Memory B cell (primary cell): ENCODE results near the gene LARGE1.

ENCODE experiments used
- ATAC-seq: fragments of 150-1000 bp; cut with Tn5 transposase; 2 replicates; pipeline ENCODE4 v1.10.0; 2021; ENCODE audit warnings: low read depth, mild to moderate bottlenecking, moderate library complexity
- DNase-seq, 2 donors: peaks; one replicate each; pipeline ENCODE4 v3.0.0; 2022; ENCODE audit warnings: low spot score in 2 of 2
- H3K27ac Mint-ChIP-seq: one replicate; pipeline ENCODE4 v1.8.0; 2022; ENCODE audit warnings: mild to moderate bottlenecking, moderate library complexity, mixed read lengths
- H3K27me3 Mint-ChIP-seq: one replicate; pipeline ENCODE4 v1.8.0; 2022; ENCODE audit warnings: mixed read lengths
- H3K36me3 Mint-ChIP-seq: one replicate; pipeline ENCODE4 v1.8.0; 2022; ENCODE audit warnings: mild to moderate bottlenecking, mixed read lengths
- H3K4me1 Mint-ChIP-seq: one replicate; pipeline ENCODE4 v1.8.0; 2022; ENCODE audit warnings: mixed read lengths
- H3K4me3 Mint-ChIP-seq: one replicate; pipeline ENCODE4 v1.8.0; 2022; ENCODE audit warnings: mild to moderate bottlenecking, moderate library complexity, mixed read lengths
- H3K9me3 Mint-ChIP-seq: one replicate; pipeline ENCODE4 v1.8.0; 2022; ENCODE audit warnings: mixed read lengths

The LARGE1 gene

GRCh38 chr22:33247758-33248157 lies 672.5 kb downstream of the LARGE1 start:
- Mint-ChIP-seq H3K9me3 (no peaks in the 10 kb centered on the region), H3K4me3 (no peak overlapping the region), H3K36me3 (peaks cover 2% of the 10 kb centered on the region), H3K27ac (no peak overlapping the region), H3K27me3 (no peaks in the 10 kb centered on the region), H3K4me1 (peaks cover 2% of the 10 kb centered on the region)
- no peak for ATAC-seq
- DNase-seq, result no peak

- Mint-ChIP-seq H3K27ac (no peak overlapping the region), H3K4me1 (peaks cover 6% of the 10 kb centered on the region), H3K4me3 (no peak overlapping the region), H3K9me3 (peaks cover 2% of the 10 kb centered on the region), H3K27me3 (peaks cover 4% of the 10 kb centered on the region), H3K36me3 (peaks cover 4% of the 10 kb centered on the region)
- no peak for DNase-seq
- no peak for ATAC-seq
These were observed 678.2 kb downstream of the LARGE1 start for GRCh38 chr22:33242078-33242477.

- Mint-ChIP-seq H3K27me3 (peaks cover 4% of the 10 kb centered on the region), H3K4me1 (peaks cover 11% of the 10 kb centered on the region), H3K9me3 (peaks cover 2% of the 10 kb centered on the region), H3K27ac (peak overlapping the region; percentile 1), H3K36me3 (peaks cover 4% of the 10 kb centered on the region), H3K4me3 (no peak overlapping the region)
- ATAC-seq (no peak), DNase-seq (no peak)
These were observed 679.3 kb downstream of the LARGE1 start for GRCh38 chr22:33240888-33241475.

- Mint-ChIP-seq H3K4me3 (no peak overlapping the region), H3K27ac (no peak overlapping the region), H3K9me3 (peaks cover 18% of the 10 kb centered on the region), H3K27me3 (no peaks in the 10 kb centered on the region), H3K36me3 (peaks cover 17% of the 10 kb centered on the region), H3K4me1 (peaks cover 7% of the 10 kb centered on the region)
- DNase-seq (no peak), ATAC-seq (no peak)
These were observed 688.2 kb downstream of the LARGE1 start for GRCh38 chr22:33232071-33232470.

DNA sequence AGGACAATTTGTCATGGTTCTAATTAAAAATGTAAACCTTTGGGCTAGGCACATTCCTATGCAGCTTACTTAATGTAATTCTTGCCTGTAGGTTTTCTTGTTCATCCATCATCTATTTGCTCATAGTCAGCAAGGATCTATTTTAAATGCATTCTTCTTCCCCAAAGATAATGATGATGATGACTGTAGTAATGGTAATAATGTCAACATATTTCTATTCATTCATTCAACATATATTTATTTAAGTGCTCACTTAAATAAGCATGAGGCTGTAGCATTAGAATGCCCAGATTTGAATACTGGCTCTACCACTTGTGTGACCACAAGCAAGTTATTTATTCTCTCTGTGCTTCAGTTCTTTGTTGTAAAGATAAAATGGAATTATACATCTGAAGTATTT lies 692.5 kb downstream of the LARGE1 start:
- ATAC-seq, result no peak
- Mint-ChIP-seq H3K27ac (no peak overlapping the region), H3K27me3 (no peaks in the 10 kb centered on the region), H3K36me3 (peaks cover 17% of the 10 kb centered on the region), H3K4me1 (no peaks in the 10 kb centered on the region), H3K4me3 (no peak overlapping the region), H3K9me3 (peaks cover 17% of the 10 kb centered on the region)
- no peak for DNase-seq

GRCh38 chr22:33224841-33225240 lies 695.4 kb downstream of the LARGE1 start:
- peaks cover 12% of the 10 kb centered on the region for H3K9me3 Mint-ChIP-seq
- ATAC-seq (no peak), DNase-seq (no peak)
- no peaks in the 10 kb centered on the region for H3K4me1 Mint-ChIP-seq
- H3K4me3 Mint-ChIP-seq, result no peak overlapping the region
- no peak overlapping the region for H3K27ac Mint-ChIP-seq
- H3K36me3 Mint-ChIP-seq, result peaks cover 10% of the 10 kb centered on the region
- H3K27me3 Mint-ChIP-seq, result no peaks in the 10 kb centered on the region
